ENCODE data around the gene CEP295NL. TPM values are rescaled to one million over a fixed set of nuclear protein-coding genes. Genes with fewer than 3 reads are reported as not detected.

CEP295NL gene
- total and polyA plus RNA-seq, 2 of the 13 experiments (the other 11 are each of a cell fraction or from before 2014, with no cell fraction given) = not detected

GRCh38 chr17:78852709-78853121, 50.3 kb downstream of the CEP295NL start (continued):
- TF ChIP-seq ZNF235 (CRISPR knock-in tag; IDR thresholded peaks at IDR 0.05; ENCODE audit: borderline replicate concordance) = no peak
- TF ChIP-seq KDM5B (CRISPR knock-in tag; IDR thresholded peaks at IDR 0.05; ENCODE audit: borderline replicate concordance) = no peak
- no peak for TF ChIP-seq ZNF275 (CRISPR knock-in tag; IDR thresholded peaks at IDR 0.05; ENCODE audit: borderline replicate concordance)
- TF ChIP-seq DNMT3B (CRISPR knock-in tag; conservative IDR thresholded peaks at IDR 0.05) = no peak
- no peak for TF ChIP-seq ZNF484 (CRISPR knock-in tag; IDR thresholded peaks at IDR 0.05; ENCODE audit: borderline replicate concordance, low read depth)
- TF ChIP-seq SOX13 (IDR thresholded peaks at IDR 0.05) = no peak
- no peak for TF ChIP-seq SOX13 (CRISPR knock-in tag; conservative IDR thresholded peaks at IDR 0.05 in 1 of 2, IDR thresholded peaks at IDR 0.05 in 1 of 2)
- TF ChIP-seq ZNF607 (CRISPR knock-in tag; IDR thresholded peaks at IDR 0.05; ENCODE audit: borderline replicate concordance) = no peak
- 0 out of 2 replicates have a peak, but pooled peaks have one; percentile 22 for TF ChIP-seq SALL1 (CRISPR knock-in tag; IDR thresholded peaks at IDR 0.05)
- no peak for TF ChIP-seq HCFC1 (IDR thresholded peaks at IDR 0.05; ENCODE audit: low read depth, low read length)
- no peak for TF ChIP-seq ZBTB1 (CRISPR knock-in tag; IDR thresholded peaks at IDR 0.05; ENCODE audit: borderline replicate concordance)
- TF ChIP-seq RXRB (CRISPR knock-in tag; IDR thresholded peaks at IDR 0.05; ENCODE audit: borderline replicate concordance) = no peak
- no peak for TF ChIP-seq HDAC1 (CRISPR knock-in tag; IDR thresholded peaks at IDR 0.05)
- peak; percentile 35 for TF ChIP-seq ZNF687 (CRISPR knock-in tag; IDR thresholded peaks at IDR 0.05)
- no peak for TF ChIP-seq ZNF446 (CRISPR knock-in tag; IDR thresholded peaks at IDR 0.05)
- no peak for TF ChIP-seq PREB (CRISPR knock-in tag; IDR thresholded peaks at IDR 0.05)
- no peak for TF ChIP-seq ZNF670 (CRISPR knock-in tag; IDR thresholded peaks at IDR 0.05; ENCODE audit: borderline replicate concordance)
- TF ChIP-seq ZNF280D (CRISPR knock-in tag; IDR thresholded peaks at IDR 0.05) = no peak
- TF ChIP-seq ZNF510 (CRISPR knock-in tag; IDR thresholded peaks at IDR 0.05; ENCODE audit: low read depth) = no peak

All from HepG2 (cell line).